Suppressor macrophage treated with lipopolysaccharide for 1 hour (primary cell): Measurements from ENCODE around the gene LGR6.

ENCODE experiments used
- DNase-seq, 3 donors: peaks; one replicate each; pipeline ENCODE4 v3.0.0-alpha.2; 2020 to 2022

LGR6 gene

GRCh38 chr1:202302166-202302565 is 108.6 kb downstream of the LGR6 start:
- DNase-seq, result no peak

- no peak for DNase-seq
These were observed 110.8 kb downstream of the LGR6 start for GRCh38 chr1:202304375-202304774.

- no peak for DNase-seq
These were observed 111.6 kb downstream of the LGR6 start for GRCh38 chr1:202305168-202305567.

GRCh38 chr1:202306535-202307345 is 113.1 kb downstream of the LGR6 start:
- no peak for DNase-seq

GRCh38 chr1:202310071-202310725 is 116.6 kb downstream of the LGR6 start:
- DNase-seq, result no peak

- DNase-seq, result no peak
These were observed 117.1 kb downstream of the LGR6 start for GRCh38 chr1:202310746-202311145.

- peak in 2 of 3 donors; percentile 14 to 22 for DNase-seq
These were observed 118.5 kb downstream of the LGR6 start for GRCh38 chr1:202311875-202312635.

- DNase-seq, result peak; percentile 70 to 85 (median 80)
These were observed 122.1 kb downstream of the LGR6 start for GRCh38 chr1:202315576-202316168.

- no peak for DNase-seq
These were observed 122.6 kb downstream of the LGR6 start for GRCh38 chr1:202316186-202316585.

GRCh38 chr1:202317941-202318925 is 124.6 kb downstream of the LGR6 start:
- no peak for DNase-seq

- DNase-seq, result peak; percentile 28 to 39 (median 35)
These were observed 125.9 kb downstream of the LGR6 start for GRCh38 chr1:202319381-202320080.

- no peak for DNase-seq
These were observed 126.4 kb downstream of the LGR6 start for GRCh38 chr1:202320081-202320405.

GRCh38 chr1:202323731-202324130 is 130.1 kb downstream of the LGR6 start:
- DNase-seq, result no peak

GRCh38 chr1:202324646-202325045 is 131.0 kb downstream of the LGR6 start:
- DNase-seq, result no peak

- no peak for DNase-seq
These were observed 136.3 kb downstream of the LGR6 start for GRCh38 chr1:202329891-202330290.

- DNase-seq, result no peak
These were observed 140.3 kb downstream of the LGR6 start for GRCh38 chr1:202333861-202334260.

- peak; percentile 64 to 73 (median 71) for DNase-seq
These were observed 150.2 kb downstream of the LGR6 start for GRCh38 chr1:202343652-202344349.

GRCh38 chr1:202348005-202348508 is 154.5 kb downstream of the LGR6 start:
- DNase-seq, result no peak

GRCh38 chr1:202348509-202349205 is 155.1 kb downstream of the LGR6 start, which contains the start of gene PPP1R12B:
Gene PPP1R12B, plus strand, starts transcription at chr1:202348699. Its CDS starts 153 bp downstream, at chr1:202348852.
- DNase-seq, result peak; percentile 98 to 99 (median 99)
